ENCODE results near the gene BRDT.

Gene BRDT

DNA sequence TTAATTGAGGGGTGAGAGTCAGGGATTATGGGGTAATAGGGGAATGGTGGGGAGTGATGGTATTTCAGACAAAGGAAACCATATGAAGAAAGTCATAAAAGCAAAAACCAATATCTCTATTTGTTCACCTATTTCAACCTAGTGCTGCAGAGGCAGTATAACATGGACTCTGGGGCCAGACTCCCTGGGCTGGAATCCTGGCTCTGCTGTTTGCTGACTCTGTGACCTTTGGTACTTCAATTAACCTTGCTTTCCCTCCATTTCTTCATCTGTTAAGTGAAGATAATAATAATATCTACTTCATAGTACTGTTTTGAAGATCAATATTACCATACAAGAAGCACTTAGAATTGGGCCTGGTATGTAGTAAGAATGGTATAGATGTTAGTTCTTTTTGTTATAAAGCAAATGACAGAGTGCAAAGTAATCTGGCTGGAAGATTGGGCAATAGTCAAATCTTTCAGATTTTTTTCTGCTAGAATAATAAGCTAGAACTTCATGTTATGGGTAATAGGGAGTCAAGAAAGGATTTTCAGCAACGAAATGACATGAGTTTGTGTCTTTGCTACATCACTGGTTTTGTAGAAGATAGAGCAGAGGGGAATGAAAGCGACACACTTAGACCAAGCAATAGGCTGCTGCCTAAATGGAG, 89.6 kb downstream of the BRDT start:
- H3K36me3 ChIP-seq: no peaks in the 10 kb centered on the region
- no peak for DNase-seq
- H3K9me3 ChIP-seq (ENCODE audit: severe bottlenecking): no peaks in the 10 kb centered on the region
- no peaks in the 10 kb centered on the region for H3K27me3 ChIP-seq (ENCODE audit: insufficient read depth, low read depth, severe bottlenecking)
- H3K4me3 ChIP-seq (ENCODE audit: low read depth, low read length): no peak overlapping the region
- TF ChIP-seq, protein P1, sequence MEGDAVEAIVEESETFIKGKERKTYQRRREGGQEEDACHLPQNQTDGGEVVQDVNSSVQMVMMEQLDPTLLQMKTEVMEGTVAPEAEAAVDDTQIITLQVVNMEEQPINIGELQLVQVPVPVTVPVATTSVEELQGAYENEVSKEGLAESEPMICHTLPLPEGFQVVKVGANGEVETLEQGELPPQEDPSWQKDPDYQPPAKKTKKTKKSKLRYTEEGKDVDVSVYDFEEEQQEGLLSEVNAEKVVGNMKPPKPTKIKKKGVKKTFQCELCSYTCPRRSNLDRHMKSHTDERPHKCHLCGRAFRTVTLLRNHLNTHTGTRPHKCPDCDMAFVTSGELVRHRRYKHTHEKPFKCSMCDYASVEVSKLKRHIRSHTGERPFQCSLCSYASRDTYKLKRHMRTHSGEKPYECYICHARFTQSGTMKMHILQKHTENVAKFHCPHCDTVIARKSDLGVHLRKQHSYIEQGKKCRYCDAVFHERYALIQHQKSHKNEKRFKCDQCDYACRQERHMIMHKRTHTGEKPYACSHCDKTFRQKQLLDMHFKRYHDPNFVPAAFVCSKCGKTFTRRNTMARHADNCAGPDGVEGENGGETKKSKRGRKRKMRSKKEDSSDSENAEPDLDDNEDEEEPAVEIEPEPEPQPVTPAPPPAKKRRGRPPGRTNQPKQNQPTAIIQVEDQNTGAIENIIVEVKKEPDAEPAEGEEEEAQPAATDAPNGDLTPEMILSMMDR (IDR thresholded peaks at IDR 0.05; ENCODE audit: low read depth, low read length): no peak
- H3K27ac ChIP-seq: no peak overlapping the region

DNA sequence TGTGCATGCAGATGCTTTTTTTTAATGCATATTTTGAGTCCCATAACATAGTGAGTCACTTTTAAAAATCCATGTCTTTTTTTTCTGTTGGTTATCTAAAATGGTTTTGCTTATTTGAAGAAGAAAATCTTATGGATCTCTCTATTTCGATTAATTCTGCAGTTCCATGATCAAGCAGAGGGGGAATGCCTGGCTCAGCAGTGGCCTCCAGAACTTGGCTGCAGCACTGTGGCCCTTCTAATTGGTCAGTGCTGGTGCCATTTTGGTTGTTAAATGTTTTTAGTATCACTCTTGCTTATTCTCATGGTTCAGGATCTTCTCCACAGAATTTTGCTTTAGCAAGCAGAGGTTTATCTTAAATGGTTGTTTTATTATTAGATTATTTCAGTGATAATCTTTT, 91.8 kb downstream of the BRDT start:
- no peaks in the 10 kb centered on the region for H3K36me3 ChIP-seq
- TF ChIP-seq, protein P1 (IDR thresholded peaks at IDR 0.05; ENCODE audit: low read depth, low read length): no peak
- H3K27me3 ChIP-seq (ENCODE audit: insufficient read depth, low read depth, severe bottlenecking): no peaks in the 10 kb centered on the region
- no peaks in the 10 kb centered on the region for H3K9me3 ChIP-seq (ENCODE audit: severe bottlenecking)
- H3K27ac ChIP-seq: no peak overlapping the region
- no peak for DNase-seq
- no peak overlapping the region for H3K4me3 ChIP-seq (ENCODE audit: low read depth, low read length)

DNA sequence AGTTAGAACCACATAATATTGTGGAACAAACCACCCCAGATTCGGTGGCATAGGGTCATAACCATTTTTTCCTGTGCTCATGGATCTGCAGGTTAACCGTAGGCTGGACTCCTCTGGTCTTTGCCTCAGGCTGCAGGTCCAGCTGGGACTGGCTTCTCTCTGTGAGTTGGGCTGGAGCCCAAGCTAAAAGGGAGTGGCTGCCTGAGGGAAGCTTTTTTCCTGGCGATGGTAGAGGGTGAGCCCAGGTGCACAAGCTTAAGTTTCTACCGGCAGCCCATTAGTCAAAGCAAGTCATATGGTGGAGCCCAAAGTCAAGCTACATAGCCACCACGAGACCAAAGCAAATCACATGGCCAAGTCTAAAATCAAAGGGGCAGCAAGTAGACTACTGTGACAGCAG, 94.4 kb downstream of the BRDT start:
- H3K27ac ChIP-seq: no peak overlapping the region
- no peaks in the 10 kb centered on the region for H3K9me3 ChIP-seq (ENCODE audit: severe bottlenecking)
- H3K36me3 ChIP-seq: no peaks in the 10 kb centered on the region
- no peaks in the 10 kb centered on the region for H3K27me3 ChIP-seq (ENCODE audit: insufficient read depth, low read depth, severe bottlenecking)
- no peak overlapping the region for H3K4me3 ChIP-seq (ENCODE audit: low read depth, low read length)
- TF ChIP-seq, protein P1 (IDR thresholded peaks at IDR 0.05; ENCODE audit: low read depth, low read length): no peak
- no peak for DNase-seq

DNA sequence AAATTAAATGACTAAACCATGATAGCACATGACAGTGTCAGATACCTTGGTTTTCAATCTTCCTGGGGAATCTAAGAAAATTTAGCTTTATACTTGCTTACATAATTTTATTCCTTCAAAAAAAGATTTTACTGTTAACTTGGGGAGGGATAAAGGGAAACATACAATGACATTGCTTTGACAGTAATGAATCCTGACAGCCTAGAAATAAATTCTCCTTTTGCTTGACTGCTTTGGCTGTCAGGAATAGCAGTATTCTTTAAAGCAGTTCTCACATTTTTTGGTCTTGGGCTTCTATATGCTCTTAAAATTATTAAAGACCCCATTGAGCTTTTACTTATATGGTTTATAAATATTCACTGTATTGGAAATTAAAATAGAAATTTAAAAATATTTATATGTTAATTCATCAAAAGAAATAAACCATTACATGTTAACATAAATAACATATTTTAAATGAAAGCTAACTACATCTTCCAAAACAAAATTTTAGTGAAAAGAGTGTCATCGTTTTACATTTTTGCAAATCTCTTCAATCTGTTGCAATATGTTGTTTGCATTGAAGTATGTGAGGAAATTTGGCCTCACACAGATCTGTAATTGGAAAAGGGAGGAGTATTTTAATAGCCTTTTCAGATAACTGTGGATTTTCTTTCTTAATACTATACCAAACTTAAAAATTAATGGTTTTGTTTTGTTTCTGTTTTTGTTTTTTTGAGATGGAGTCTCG, 96.7 kb downstream of the BRDT start:
- no peak overlapping the region for H3K27ac ChIP-seq
- H3K4me3 ChIP-seq (ENCODE audit: low read depth, low read length): no peak overlapping the region
- no peak for DNase-seq
- no peaks in the 10 kb centered on the region for H3K27me3 ChIP-seq (ENCODE audit: insufficient read depth, low read depth, severe bottlenecking)
- TF ChIP-seq, protein P1 (IDR thresholded peaks at IDR 0.05; ENCODE audit: low read depth, low read length): no peak
- H3K9me3 ChIP-seq (ENCODE audit: severe bottlenecking): no peaks in the 10 kb centered on the region
- H3K36me3 ChIP-seq: no peaks in the 10 kb centered on the region

DNA sequence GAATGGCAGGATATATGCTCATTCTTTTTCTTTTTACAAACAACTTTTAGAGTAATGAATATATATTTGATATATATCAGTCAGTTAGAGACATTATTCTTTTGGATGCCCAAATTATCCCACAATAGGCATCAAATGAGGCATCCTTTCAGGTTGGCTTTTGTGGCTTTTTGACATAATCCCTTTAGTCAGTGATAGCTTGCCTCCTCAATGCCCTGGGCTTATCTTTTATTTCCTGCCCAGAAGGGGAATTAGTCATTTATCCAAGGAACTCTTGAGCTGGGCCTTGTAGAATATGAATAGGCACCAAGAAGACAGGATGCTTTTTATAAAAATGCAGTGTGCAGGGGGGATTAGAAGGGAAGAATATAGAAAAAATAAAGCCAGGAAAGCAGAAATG, 102.7 kb downstream of the BRDT start:
- no peak for DNase-seq
- TF ChIP-seq, protein P1 (IDR thresholded peaks at IDR 0.05; ENCODE audit: low read depth, low read length): no peak
- no peaks in the 10 kb centered on the region for H3K27me3 ChIP-seq (ENCODE audit: insufficient read depth, low read depth, severe bottlenecking)
- no peak overlapping the region for H3K4me3 ChIP-seq (ENCODE audit: low read depth, low read length)
- H3K9me3 ChIP-seq (ENCODE audit: severe bottlenecking): no peaks in the 10 kb centered on the region
- no peaks in the 10 kb centered on the region for H3K36me3 ChIP-seq
- H3K27ac ChIP-seq: no peak overlapping the region
